Small intestine (tissue), 7 donors: Measurements from ENCODE around the gene CACNA1S. TPM values are rescaled to one million over a fixed set of nuclear protein-coding genes. Genes with fewer than 3 reads are reported as not detected.

Experiments used
- DNase-seq, 2 donors: peaks; one replicate each; pipeline versions ENCODE4 v3.0.0 to v3.0.0-alpha.2; 2013
- FAIRE-seq: peaks from 2 replicates; lab custom pipeline; 2012; peaks lifted over from hg19 to GRCh38; lab: Jason Lieb, UNC
- H3K27ac ChIP-seq, 3 donors: one replicate each; pipeline ENCODE4 v1.5.1; 2013; ENCODE audit warnings: low read length in 2 of 3, mild to moderate bottlenecking in 2 of 3, control low read depth in 1 of 3, inconsistent platforms in 1 of 3, low read depth in 1 of 3, moderate library complexity in 1 of 3
- H3K27me3 ChIP-seq, 3 donors: one replicate each; pipeline ENCODE4 v1.6.1; 2013; ENCODE audit warnings: low read length in 3 of 3, inconsistent platforms in 1 of 3; ENCODE audit not compliant: control insufficient read depth in 3 of 3, insufficient read depth in 3 of 3
- H3K36me3 ChIP-seq, 3 donors: one replicate each; pipeline ENCODE4 v1.6.1; 2013; ENCODE audit warnings: low read length in 3 of 3, inconsistent platforms in 1 of 3, low read depth in 1 of 3, mild to moderate bottlenecking in 1 of 3, moderate library complexity in 1 of 3; ENCODE audit not compliant: control insufficient read depth in 3 of 3, insufficient read depth in 2 of 3
- H3K4me1 ChIP-seq, 3 donors: one replicate each; pipeline ENCODE4 v1.6.1; 2013; ENCODE audit warnings: low read length in 2 of 3, inconsistent platforms in 1 of 3, low read depth in 1 of 3, mild to moderate bottlenecking in 1 of 3, moderate library complexity in 1 of 3; ENCODE audit not compliant: control insufficient read depth in 3 of 3, insufficient read depth in 2 of 3
- H3K4me3 ChIP-seq, 3 donors: one replicate each; pipeline ENCODE4 v1.5.1; 2013; ENCODE audit warnings: low read length in 3 of 3, control low read depth in 1 of 3, inconsistent platforms in 1 of 3, low read depth in 1 of 3, mild to moderate bottlenecking in 1 of 3, moderate library complexity in 1 of 3
- H3K9me3 ChIP-seq, 2 donors: one replicate each; pipeline ENCODE4 v1.6.1; 2013; ENCODE audit warnings: low read depth in 1 of 2, low read length in 1 of 2; ENCODE audit not compliant: control insufficient read depth in 2 of 2, insufficient read depth in 1 of 2
- WGBS, 3 donors: extraction: QIAGEN DNeasy Blood & Tissue Kit; methylation state at CpG; one replicate each; pipeline ENCODE4 v1.1.7; 2013; 5-methylcytosine and 5-hydroxymethylcytosine counted together
- polyA plus RNA-seq, 4 donors: library from polyadenylated mRNA; stranded (reverse) in 3 of 4; unstranded in 1 of 4; fragments of 200-250 nt in 3 of 4; fragments of 120-200 nt in 1 of 4; gene quantifications; one replicate each; pipeline versions ENCODE4 v1.2.1 to v1.2.3, GENCODE V29; 2013
- donor health status: healthy with polysubstance abuse.
- donor health status: control.
- donor health status: control.
- donor health status: Bipolar disorder and iron deficiency.
- donor health status: healthy.

Gene CACNA1S
- polyA plus RNA-seq, 4 donors = 0.01 to 0.24 TPM; not detected in 2

- WGBS, 3 donors = 64 to 86% (median 69%) methylated on average over 22 of the region's 22 CpGs
- Histone ChIP-seq H3K4me3 (no peak overlapping the region), H3K9me3 (no peaks in the 10 kb centered on the region), H3K36me3 (peaks cover 0 to 5% (median 3%) of the 10 kb centered on the region in 3 donors), H3K4me1 (peaks cover 0 to 3% (median 0%) of the 10 kb centered on the region in 3 donors), H3K27me3 (peaks cover 0 to 5% (median 0%) of the 10 kb centered on the region in 3 donors), H3K27ac (no peak overlapping the region)
- FAIRE-seq (no peak), DNase-seq (no peak)
These were observed 103.4 kb downstream of the CACNA1S start for GRCh38 chr1:201008666-201009360.

GRCh38 chr1:201007481-201007880, 104.7 kb downstream of the CACNA1S start:
- DNase-seq (no peak), FAIRE-seq (no peak)
- Histone ChIP-seq H3K27ac (no peak overlapping the region), H3K27me3 (no peaks in the 10 kb centered on the region), H3K4me3 (no peak overlapping the region), H3K4me1 (no peaks in the 10 kb centered on the region), H3K36me3 (peaks cover 0 to 7% (median 3%) of the 10 kb centered on the region in 3 donors), H3K9me3 (no peaks in the 10 kb centered on the region)
- WGBS, 3 donors = 89 to 100% (median 97%) methylated on average over 5 of the region's 5 CpGs

- DNase-seq = no peak
- no peak for FAIRE-seq
- WGBS, 3 donors = 28 to 41% (median 38%) methylated on average over 2 of the region's 2 CpGs
- Histone ChIP-seq H3K4me1 (no peaks in the 10 kb centered on the region), H3K27me3 (no peaks in the 10 kb centered on the region), H3K9me3 (no peaks in the 10 kb centered on the region), H3K27ac (no peak overlapping the region), H3K36me3 (peaks cover 0 to 7% (median 3%) of the 10 kb centered on the region in 3 donors), H3K4me3 (no peak overlapping the region)
These were observed 105.8 kb downstream of the CACNA1S start for GRCh38 chr1:201006450-201006849.

- no peak for FAIRE-seq
These were observed 107.5 kb downstream of the CACNA1S start for GRCh38 chr1:201004732-201005131.

GRCh38 chr1:201004154-201004553, 108.1 kb downstream of the CACNA1S start:
- H3K27ac ChIP-seq = no peak overlapping the region
- DNase-seq (no peak), FAIRE-seq (no peak)
- no peaks in the 10 kb centered on the region for H3K27me3 ChIP-seq
- H3K36me3 ChIP-seq = peaks cover 0 to 8% (median 7%) of the 10 kb centered on the region in 3 donors
- no peaks in the 10 kb centered on the region for H3K9me3 ChIP-seq
- no peak overlapping the region for H3K4me3 ChIP-seq
- 96 to 98% (median 97%) methylated on average over 6 of the region's 6 CpGs for WGBS, 3 donors
- H3K4me1 ChIP-seq = no peaks in the 10 kb centered on the region

More at GRCh38 chr1:201004732-201005131, 107.5 kb downstream of the CACNA1S start:
- H3K27me3 ChIP-seq = no peaks in the 10 kb centered on the region
- no peaks in the 10 kb centered on the region for H3K9me3 ChIP-seq
- 61 to 74% (median 67%) methylated on average over 14 of the region's 14 CpGs for WGBS, 3 donors
- H3K4me1 ChIP-seq = no peaks in the 10 kb centered on the region
- H3K27ac ChIP-seq = no peak overlapping the region
- H3K36me3 ChIP-seq = peaks cover 0 to 8% (median 7%) of the 10 kb centered on the region in 3 donors
- H3K4me3 ChIP-seq = no peak overlapping the region
- DNase-seq = no peak

GRCh38 chr1:201002510-201002909, 109.7 kb downstream of the CACNA1S start:
- no peak for FAIRE-seq
- no peaks in the 10 kb centered on the region for H3K9me3 ChIP-seq
- peak; percentile 21 to 92 for DNase-seq
- no peaks in the 10 kb centered on the region for H3K4me1 ChIP-seq
- 70 to 94% (median 82%) methylated on average over 1 of the region's 1 CpG for WGBS, 3 donors
- H3K27me3 ChIP-seq = no peaks in the 10 kb centered on the region
- H3K4me3 ChIP-seq = no peak overlapping the region
- H3K27ac ChIP-seq = no peak overlapping the region
- H3K36me3 ChIP-seq = peaks cover 0 to 10% (median 7%) of the 10 kb centered on the region in 3 donors

GRCh38 chr1:201001962-201002361, 110.3 kb downstream of the CACNA1S start:
- Histone ChIP-seq H3K4me1 (no peaks in the 10 kb centered on the region), H3K36me3 (peaks cover 0 to 10% (median 7%) of the 10 kb centered on the region in 3 donors), H3K4me3 (no peak overlapping the region), H3K27ac (no peak overlapping the region), H3K9me3 (no peaks in the 10 kb centered on the region), H3K27me3 (no peaks in the 10 kb centered on the region)
- no peak for FAIRE-seq
- 52 to 86% (median 55%) methylated on average over 11 of the region's 11 CpGs for WGBS, 3 donors
- no peak for DNase-seq

GRCh38 chr1:201000391-201000790, 111.8 kb downstream of the CACNA1S start:
- Histone ChIP-seq H3K36me3 (peaks cover 0 to 10% (median 7%) of the 10 kb centered on the region in 3 donors), H3K4me3 (no peak overlapping the region), H3K9me3 (no peaks in the 10 kb centered on the region), H3K4me1 (no peaks in the 10 kb centered on the region), H3K27ac (no peak overlapping the region), H3K27me3 (no peaks in the 10 kb centered on the region)
- WGBS, 3 donors = 95 to 97% (median 96%) methylated on average over 24 to 25 of the region's 25 CpGs
- FAIRE-seq = no peak
- DNase-seq = no peak
